GM20000 (cell line): ENCODE data around the gene CSKMT.
"Not testable (repeated sequence)": the region's sequence is repeated elsewhere in the genome, so short reads cannot be mapped to it uniquely, and the experiment has no call there.

Experiments
- DNase-seq: peaks from one replicate; pipeline ENCODE4 v3.0.0; 2012; ENCODE audit warnings: low spot score
- TF ChIP-seq, protein P1 (sequence below): IDR thresholded peaks from 2 replicates; pipeline ENCODE4 v1.5.1; 2012; ENCODE audit warnings: mild to moderate bottlenecking, control low read depth; ENCODE audit errors: extremely low read depth, missing control alignments

Gene CSKMT

DNA sequence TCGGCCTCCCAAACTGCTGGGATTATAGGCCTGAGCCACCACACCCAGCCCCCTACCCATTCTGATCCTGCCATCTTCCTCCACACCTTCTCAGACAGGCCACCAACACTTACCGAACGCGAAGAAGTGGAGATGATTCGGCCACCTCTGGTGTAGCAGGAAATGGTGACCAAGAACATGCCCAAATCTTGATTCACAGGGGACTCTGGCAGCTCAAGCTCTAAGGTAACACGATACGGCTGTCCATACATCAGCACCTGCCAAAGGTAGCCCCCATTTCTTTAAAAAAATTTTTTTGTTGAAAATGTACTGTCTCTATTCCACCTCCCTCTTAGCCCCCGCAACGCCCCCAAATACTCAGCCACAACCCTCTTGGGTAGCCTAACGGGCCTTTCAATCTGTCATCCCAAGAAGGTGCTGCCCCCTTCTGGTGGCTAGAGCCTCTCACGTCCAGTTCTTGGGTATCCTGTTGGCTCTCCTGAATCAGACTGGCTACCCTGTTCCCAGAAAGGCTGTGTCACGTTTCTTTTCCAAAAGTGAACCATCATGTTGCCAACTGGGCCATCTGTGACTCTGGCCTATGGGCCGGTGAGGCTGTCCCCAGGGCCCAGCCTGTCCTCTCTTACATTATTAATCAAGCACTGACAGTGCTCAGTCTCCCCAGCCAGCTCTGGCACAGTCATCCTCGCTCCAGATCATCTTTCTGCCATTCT lies 29.5 kb downstream of the CSKMT start:
- DNase-seq = peak; percentile 85
- TF ChIP-seq, protein P1, sequence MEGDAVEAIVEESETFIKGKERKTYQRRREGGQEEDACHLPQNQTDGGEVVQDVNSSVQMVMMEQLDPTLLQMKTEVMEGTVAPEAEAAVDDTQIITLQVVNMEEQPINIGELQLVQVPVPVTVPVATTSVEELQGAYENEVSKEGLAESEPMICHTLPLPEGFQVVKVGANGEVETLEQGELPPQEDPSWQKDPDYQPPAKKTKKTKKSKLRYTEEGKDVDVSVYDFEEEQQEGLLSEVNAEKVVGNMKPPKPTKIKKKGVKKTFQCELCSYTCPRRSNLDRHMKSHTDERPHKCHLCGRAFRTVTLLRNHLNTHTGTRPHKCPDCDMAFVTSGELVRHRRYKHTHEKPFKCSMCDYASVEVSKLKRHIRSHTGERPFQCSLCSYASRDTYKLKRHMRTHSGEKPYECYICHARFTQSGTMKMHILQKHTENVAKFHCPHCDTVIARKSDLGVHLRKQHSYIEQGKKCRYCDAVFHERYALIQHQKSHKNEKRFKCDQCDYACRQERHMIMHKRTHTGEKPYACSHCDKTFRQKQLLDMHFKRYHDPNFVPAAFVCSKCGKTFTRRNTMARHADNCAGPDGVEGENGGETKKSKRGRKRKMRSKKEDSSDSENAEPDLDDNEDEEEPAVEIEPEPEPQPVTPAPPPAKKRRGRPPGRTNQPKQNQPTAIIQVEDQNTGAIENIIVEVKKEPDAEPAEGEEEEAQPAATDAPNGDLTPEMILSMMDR = peak; percentile 75

DNA sequence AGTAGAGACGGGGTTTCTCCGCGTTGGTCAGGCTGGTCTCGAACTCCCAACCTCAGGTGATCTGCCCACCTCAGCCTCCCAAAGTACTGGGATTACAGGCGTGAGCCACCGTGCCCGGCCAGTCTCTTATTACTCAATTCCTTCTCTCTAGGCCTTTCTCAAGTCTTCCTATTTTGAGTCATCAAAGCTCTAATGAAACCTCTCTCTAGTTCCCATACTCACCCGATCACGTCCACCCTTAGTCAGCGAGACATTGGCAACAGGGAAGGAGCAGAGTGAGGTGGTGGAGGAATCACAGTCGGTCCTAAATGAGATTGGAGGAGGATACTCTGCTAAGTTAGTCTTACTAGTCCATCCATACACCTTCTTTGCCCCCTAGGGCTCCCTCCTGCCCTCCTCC lies 37.1 kb downstream of the CSKMT start:
- TF ChIP-seq, protein P1 = no peak
- DNase-seq = peak; percentile 13

DNA sequence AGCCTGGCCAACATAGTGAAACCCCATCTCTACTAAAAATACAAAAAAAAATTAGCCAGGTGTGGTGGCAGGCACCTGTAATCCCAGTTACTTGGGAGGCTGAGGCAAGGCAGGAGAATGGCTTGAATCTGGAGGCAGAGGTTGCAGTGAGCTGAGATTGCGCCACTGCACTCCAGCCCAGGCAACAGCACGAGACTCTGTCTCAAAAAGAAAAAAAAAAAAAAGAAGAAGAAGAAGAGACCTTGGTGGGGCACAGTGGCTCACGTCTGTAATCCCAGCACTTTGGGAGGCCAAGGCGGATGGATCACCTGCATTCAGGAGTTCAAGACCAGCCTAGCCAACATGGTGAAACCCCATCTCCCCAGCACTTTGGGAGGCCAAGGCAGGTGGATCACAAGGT lies 38.8 kb downstream of the CSKMT start:
- DNase-seq = not testable (repeated sequence)

DNA sequence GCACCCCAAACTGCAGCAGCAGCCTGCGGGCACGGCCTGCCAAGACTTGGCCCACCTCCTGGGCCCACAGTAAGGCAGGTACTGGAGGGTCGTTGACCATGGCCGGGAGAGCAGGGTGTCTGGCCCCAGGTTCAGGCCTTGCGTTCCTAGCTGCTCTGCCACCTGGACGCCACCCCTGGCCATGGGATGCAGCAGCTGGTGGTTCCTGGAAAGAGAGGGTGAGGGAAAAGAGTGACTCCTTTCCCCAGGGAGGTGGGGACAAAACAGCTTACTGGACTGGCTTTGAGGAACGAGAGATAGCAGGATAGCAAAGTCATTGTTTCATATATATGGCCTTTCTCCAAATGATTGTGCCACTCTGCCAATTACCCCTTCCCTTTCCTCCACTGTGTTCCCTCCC lies 40.3 kb downstream of the CSKMT start:
- no peak for DNase-seq
- TF ChIP-seq, protein P1 = no peak

DNA sequence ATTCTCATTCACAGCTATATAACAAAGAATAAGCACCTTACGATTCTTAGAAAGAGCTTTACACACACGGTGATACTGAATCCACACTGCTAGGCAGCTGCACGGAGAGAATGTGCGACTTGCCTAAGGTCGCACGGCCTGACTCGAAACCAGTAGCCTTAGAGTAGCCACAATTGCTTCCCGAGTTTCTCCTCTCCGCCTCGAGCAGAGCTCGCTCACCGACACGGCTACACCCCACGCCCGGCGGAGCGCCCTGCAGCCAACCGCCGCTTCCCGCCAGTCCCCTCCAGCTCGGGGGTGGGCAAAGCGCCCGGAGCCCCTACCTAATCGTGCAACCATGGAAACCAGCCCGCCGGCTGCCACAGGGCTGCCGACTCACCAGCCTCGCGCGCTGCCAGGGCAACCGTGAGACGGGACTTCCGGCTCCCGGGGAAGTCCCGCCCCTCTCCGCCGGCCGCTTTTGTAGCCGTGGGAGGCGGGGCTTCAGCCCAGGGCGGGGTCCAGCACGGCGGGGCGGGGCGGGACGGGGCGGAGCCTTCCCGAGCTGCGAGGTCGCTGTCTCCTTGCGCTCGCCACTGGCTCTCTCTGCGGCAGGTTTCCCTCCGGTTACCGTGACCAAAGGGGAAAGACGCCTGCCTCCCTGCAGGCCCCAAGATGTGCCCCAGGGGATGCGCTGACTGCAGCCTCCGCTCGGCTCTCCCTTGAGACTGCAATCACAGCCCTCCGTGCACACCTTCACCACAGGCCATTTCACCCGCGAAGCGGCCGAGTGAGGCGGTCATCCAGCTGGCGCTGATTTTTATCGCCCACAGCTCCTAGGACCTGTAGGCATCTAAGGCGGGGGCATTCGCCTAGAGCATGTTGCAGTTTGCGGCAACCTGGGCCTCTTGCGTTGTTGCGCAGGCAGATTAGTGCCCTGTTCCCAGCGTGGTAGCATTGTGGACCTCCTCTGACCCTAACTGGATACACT lies 41.1 kb downstream of the CSKMT start:
- TF ChIP-seq, protein P1 = no peak
- DNase-seq = peak; percentile 95

DNA sequence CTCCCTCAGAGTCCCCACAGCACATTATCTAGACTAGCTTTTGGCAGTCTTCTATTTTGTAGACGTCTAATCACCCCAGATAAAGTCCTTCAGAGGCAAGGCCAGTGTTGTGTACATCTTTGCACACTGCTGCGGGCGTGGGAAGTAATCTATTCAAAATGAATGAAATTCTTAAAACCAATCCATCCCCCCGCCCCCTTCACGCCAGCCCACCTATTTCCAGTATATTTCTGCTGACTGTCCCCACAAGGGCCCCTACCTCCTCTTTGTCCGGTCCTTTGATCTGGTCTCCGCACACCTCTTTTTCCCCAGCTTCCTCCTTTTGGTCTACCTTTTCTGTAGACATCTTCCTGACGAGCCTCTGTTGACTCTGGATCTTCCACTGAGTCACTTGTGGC lies 41.7 kb downstream of the CSKMT start:
- TF ChIP-seq, protein P1 = no peak
- DNase-seq = no peak

DNA sequence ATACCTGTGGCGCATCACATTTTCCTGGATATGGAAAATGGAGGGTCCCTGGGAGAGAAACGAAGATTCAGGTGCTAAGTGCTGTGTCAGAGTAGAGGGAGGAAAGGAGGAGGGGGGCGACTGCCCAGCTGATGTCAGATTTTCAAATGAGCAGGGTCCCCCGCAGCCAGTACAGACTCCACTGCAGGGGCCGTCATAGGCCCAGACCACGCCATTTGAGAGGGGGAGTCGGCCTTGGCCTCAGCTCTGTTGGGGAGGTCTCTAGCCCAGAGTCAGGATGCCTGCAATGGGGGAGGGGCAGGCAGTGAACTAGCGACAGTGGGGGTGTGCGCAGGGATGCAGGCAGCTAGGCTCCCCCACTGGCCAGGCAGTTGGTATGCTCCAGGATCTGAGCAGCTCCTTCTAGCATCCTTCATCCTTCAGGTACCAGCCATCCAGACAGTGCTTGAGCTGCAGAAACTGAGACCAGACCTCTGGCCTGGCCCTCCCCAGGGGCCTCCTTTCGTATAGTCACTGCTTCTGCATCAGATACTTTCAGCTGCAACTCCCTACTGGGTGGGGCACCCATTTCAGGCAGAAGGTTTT lies 42.3 kb downstream of the CSKMT start, which contains the start of the genes BSCL2 and GNG3:
Gene BSCL2, minus strand, starts transcription at position 148 of the 585 bp plus-strand sequence. CDS start 229 bp downstream, outside the sequence.
Gene GNG3, plus strand, starts transcription at position 400 of the 585 bp plus-strand sequence. CDS start 620 bp downstream, outside the sequence.
- no peak for DNase-seq
- TF ChIP-seq, protein P1 = no peak
